HG03159 (cell line): ENCODE results near the gene ANK3.

Experiments used
- ATAC-seq: cut with Tn5 transposase; IDR thresholded peaks from one replicate; pipeline ENCODE4 v1.9.1; 2021; ENCODE audit warnings: mild to moderate bottlenecking, moderate library complexity; ENCODE audit not compliant: unreplicated experiment

ANK3 gene

DNA sequence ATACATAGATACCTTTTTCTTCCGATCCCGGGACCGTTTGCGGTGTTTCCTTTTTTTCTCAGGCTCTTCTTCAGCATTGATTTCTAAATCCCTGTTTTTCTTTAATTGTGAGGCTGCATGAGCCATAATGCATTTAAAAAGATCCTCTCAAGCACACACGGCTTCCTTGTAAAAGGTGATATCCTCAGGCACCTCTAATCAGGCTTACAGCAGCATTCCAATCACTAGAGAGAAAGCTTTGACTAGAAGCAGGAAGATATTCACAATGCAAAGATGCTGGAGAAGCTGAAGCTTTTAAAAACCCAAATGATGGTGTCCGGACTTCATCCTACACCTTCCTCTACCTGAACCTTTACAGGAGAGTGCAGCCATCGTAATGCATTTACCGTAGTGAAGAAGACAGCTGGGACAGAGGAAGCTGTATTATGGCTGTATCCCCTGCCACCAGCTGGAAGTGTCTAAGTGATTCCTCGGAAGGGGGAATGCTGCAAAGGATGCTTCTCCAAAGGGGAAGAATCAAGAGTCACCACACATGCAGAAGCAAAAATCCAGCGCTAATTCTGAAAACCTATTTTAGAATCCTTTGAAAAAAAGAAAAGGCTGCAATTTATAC is at the start of gene ANK3:
Gene ANK3 (minus strand): TSS at position 463 of the 613 bp plus-strand sequence. CDS start 337 bp downstream, at position 126.
- ATAC-seq: no peak

DNA sequence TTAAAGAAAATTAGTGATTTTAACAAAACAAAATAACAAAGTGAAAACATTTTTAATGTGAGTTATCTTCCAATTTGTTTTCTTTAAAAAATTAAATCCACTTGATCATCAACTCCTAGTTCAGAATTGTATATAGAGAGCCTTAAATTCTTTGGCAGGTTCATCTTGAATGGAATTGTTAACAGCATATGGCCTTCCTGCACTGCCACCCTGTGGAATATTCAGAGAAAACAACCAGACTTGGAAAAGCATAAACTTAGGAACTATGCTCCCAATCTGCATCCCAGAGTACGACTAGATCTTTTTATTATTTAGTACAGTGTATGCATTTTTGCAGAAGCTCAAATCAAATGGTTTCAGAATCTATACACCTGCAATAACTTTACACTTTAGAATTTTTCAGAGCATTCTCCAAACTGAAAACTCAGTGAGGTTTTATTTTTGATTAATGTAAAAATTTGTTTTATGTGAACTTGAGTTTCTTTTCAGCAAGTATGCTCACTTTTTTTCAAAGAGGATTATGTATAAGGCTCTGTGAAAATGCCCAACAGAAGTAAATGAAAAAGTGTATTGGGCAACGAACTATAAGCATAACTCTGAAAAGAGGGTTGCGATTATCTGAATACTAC is 44.9 kb upstream of the ANK3 start:
- no peak for ATAC-seq

GRCh38 chr10:60433684-60434083 is 44.0 kb upstream of the ANK3 start:
- ATAC-seq: no peak

DNA sequence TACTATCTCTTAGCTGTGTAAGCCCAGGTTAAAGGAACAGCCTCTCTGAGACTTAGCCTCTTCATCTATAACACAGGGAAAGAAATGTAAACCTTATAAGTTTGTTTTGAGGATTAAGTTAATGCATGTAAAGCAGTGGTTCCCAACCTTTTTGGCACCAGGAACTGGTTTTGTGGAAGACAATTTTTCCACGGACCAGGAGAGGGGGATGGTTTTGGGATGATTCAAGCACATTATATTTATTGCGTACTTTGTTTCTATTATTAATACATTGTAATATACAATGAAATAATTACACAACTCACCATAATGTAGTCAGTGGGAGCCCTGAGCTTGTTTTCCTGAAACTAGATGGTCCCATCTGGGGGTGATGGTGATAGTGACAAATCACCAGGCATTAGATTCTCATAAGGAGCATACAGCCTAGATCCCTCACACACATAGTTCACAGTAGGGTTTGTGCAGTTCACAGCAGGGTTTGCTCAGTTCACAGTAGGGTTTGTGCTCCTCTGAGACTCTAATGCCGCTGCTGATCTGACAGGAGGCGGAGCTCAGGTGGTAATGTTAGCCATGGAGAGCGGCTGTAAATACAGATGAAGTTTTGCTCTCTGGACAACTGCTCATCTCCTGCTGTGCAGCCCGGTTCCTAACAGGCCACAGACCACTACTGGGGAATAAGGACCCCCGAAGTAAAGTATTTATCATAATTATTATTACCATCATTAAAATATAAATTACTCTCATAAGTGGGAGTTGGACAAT is 41.3 kb upstream of the ANK3 start:
- no peak for ATAC-seq

DNA sequence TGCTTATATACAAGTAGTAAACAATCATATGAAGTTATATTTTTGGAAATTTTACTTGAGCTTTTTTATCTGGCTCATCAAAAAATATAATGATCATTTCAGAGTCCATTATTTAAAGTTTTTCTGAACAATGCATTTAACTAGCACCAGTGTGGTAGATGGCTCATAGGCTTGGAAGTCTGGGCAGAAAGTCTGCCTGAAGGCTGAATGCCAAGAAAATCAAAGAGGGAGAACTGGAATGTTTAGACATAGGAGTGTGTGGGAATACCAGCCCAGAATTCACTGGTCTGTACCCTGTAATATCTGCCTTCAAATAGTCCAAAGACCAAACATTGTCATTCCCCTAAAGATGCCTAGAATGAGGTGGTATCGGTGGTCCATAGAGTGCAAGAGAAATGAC is 40.3 kb upstream of the ANK3 start:
- ATAC-seq: no peak

DNA sequence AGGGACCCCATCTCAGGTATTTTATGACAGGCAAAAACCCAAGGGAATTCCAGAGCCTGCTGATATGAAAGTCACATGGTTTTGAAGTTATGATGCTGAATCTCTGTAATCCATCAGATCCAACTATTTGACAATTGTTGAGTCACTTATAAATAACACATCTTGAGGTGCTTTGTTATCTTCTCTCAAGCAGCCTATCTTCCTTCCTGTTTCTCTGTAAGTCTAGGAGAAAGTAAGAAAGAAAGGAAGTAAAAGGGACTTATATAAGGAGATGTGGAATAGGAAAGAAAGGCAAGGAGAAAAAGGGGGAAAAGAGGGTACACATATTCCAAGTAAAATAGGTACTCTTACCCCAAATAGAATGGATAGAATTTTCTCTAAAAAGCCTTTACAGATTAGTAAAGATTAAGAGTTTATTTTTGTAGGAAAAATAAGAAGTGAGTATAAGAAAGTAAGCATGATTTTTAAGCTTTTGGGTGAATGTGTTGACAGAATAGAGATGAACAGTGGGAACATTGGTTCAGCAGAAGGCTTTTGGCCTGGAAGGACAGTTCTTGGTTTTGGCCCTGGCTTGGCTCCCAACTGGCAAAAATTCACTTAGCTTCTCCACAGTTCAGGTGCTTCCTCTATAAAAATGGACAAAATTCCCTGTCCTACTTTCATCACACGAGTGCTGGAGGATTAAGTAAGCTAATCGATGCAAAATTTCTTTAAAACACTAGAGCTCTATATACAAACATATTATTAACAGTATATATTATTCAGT is 39.6 kb upstream of the ANK3 start:
- no peak for ATAC-seq

GRCh38 chr10:60428387-60428737 is 38.7 kb upstream of the ANK3 start:
- ATAC-seq: no peak

DNA sequence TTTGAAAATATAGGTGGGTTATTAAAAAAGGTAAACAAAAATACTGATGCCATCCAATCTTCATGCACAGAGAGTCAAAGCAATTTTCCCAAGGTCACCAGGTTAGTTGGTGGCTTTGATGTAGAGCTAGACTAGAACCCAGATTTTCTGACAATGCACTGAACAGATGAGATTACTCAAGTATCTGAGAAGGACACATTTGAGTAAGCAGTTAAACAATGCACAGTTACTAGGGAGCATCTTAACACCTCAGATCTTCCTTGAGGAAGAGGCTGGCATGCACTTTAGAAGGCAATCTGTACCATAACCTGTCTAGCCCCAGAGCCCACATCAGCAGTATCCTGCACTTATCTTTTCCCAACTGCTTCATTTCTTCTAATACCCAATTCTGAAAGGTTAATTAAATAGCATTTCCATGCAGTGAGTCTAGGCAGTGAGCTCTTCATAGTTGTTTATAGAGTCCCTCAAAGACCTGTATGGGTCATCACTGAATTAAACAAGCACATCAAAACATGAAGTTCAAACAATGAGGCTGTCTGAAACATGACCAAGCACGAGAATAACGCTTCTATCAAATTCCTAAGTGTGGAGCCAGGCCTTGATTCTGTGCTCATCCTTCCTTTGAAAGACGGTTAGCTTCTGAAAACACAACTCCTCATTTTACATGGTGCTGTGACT is 38.2 kb upstream of the ANK3 start:
- no peak for ATAC-seq

DNA sequence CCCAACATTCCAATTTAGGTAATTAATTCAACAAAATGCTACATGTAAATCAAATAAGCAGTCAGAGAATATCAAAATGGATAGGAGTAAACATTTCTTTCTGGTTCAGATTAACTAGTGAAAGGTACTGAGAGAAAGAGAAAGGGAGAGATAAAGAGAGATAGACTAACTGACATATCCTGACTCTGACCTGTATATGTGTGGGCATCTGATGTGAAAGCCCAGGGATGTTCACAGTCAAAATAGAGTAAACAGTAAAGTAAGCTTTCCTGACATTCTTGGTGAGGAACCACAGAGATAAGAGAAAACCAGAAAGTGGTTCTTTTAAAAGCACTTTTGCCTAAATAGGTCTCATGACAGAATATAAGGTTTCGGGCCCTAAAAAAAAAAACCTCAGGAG is 37.5 kb upstream of the ANK3 start:
- no peak for ATAC-seq

GRCh38 chr10:60426425-60426824 is 36.8 kb upstream of the ANK3 start:
- ATAC-seq: no peak

GRCh38 chr10:60425392-60426110 is 35.9 kb upstream of the ANK3 start:
- ATAC-seq: no peak

DNA sequence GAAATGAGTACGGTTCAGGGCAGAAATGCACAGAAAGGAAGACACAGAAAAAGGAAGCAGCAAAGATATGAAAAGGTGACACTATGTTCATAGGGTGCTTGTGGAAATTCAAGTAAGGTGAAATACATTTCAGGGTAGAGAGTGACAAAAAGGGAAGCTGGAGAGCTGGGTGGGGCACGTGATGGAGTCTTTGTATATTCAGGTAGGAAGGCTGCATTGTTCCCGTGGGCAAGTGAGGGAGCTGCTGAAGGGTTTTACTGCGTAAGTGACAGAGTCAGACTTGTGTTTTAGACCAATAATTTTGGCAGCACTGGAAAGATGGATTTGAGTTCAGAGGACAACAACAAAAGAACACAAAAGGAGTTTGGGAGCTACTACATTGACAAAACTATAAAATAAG is 35.3 kb upstream of the ANK3 start:
- no peak for ATAC-seq

GRCh38 chr10:60423920-60424319 is 34.2 kb upstream of the ANK3 start:
- ATAC-seq: no peak

GRCh38 chr10:60422809-60423208 is 33.1 kb upstream of the ANK3 start:
- no peak for ATAC-seq

DNA sequence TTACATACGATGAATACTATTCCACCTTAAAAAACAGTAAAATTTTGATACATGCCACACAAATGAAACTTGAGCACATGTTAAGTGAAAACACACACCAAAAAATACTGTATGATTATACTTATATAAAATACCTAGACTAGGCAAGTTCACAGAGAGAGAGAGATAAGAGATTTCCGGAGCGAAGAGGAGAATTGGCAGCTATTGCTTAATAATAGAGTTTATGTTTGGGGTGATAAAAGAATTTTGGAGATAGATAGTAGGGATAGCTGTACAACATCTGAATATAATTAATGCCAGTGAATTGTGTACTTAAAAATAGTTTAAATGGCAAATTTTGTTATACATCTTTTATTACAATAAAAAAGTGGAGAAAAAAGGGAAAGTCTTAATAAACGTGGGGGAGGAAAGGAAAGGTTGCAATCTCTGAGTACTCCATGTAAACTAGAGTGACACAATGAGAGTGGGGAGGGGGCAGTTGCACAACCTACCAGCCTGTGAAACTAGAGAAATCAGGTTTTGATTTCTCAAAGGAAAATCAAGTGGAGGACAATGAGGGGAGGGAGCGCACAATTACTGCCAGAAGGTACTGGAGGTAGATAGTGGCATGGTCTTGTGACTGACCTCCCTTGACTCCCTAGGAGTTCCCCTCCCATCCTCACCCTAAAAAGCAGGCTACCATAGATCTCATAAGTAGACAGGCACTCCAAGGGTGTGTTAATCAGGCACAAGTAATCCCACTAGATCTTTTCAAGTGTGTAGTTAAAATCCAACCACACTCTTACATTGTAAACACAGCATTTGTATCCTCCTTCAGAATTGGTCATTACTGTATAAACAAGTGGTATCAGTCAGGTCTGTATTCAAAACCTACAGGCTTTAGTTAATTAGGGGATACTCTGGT is 31.6 kb upstream of the ANK3 start:
- no peak for ATAC-seq

DNA sequence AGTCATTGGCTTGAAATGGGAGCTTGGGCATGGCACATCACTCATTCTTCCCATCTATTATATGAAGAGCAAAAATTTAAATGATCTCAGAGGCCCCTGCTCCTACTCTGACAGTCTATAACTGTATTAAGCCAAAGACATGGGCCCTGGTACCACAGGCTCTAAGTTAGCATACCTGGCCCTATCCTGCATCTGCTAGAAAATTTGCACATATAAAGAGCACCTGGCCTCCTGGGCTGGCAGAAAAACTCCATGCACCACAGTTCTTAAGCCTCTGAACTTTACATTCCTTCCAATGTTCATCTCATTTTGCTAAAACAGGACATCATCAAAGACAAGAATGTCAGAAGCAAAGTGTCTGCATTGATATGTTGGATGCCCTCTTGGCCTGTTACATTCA is 29.6 kb upstream of the ANK3 start:
- ATAC-seq: no peak

GRCh38 chr10:60417901-60418300 is 28.2 kb upstream of the ANK3 start:
- ATAC-seq: no peak

DNA sequence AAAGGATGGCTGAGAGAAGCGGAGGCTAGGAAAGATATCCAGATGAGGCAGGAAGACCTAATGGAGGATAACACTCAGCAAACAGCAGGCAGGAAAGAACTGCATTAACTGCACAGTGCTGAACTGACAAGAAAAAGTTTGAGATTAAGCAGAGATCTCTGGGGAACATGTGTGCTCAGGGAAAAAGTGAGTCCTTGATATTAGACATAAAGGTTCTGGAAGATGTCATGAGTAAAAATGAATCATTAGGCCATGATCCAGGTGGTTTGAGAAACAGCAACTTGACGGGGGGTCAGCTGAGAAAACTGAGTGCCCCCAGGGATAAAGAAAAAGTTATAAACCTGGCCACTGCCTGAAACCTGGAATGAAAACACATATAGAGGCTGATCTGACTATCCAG is 27.3 kb upstream of the ANK3 start:
- ATAC-seq: no peak

- ATAC-seq: no peak
These were observed 25.4 kb upstream of the ANK3 start for GRCh38 chr10:60414877-60415585.
